GM21529 (cell line): Measurements from ENCODE around the gene LPIN1.
"Not testable (repeated sequence)": the region's sequence is repeated elsewhere in the genome, so short reads cannot be mapped to it uniquely, and the experiment has no call there.

Experiments
- ATAC-seq: cut with Tn5 transposase; IDR thresholded peaks from one replicate; pipeline ENCODE4 v1.9.1; 2021; ENCODE audit not compliant: unreplicated experiment

The LPIN1 gene

GRCh38 chr2:11713815-11714214, 32.6 kb upstream of the LPIN1 start:
- ATAC-seq = no peak

DNA sequence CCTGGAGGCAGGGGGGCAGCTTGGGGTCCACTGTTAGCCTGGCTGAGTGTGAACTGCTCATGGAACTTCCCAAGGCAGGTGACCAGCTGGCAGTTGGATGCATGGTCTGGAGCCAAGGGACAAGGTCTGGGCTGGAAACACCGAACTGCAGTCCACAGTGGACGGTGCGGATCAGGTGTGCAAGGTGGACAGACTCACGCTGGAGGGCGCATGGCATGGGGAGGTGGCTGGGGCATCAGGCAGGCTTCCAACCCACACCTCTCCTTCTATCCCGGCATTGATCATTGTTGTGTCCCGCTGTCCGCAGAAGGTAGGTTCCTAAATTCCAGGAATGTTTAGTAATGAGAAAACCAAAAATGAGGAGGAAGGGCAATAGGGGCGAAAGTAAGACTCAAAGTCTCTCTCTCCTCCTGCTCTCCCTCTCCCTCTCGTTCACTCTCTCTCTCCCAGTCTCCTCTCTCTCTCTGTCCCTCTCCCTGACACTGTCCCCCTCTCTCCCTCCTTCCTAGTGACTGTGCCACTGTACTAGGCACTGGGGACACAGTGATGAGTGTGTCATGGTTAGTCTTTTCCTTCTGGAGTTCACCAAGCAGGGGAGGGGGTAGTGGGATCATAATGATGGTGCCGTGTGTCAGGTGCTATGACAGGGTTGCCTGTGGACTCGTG, 30.3 kb upstream of the LPIN1 start:
- ATAC-seq = no peak

DNA sequence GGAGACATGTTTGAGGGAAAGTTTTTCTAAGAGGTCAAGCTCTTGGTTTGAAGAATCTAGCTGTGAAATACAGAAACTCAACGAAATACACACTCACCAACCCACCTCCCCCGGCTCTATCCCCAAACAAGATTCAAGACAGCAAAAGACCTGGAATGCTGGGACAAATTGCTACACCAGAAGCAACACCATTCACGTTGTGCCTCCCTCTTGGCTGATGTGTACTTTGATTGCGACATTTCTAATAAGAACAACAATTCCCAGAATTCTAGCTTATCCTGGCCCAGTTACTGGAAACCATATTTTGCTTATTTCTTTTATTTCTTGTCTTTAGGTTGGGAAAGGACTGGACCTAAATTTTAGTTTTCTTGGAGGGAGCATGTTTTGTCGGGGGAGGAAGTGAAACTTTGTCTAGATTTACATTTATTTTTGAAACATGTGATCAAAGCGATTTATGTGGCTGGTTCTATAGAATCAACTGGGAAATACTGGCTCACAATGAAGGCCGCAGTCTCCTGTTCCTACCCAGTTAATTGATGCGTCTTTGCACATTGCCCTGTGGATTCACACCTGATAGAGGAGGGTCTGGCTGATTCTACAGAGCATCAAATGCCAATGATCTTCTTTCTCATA, 29.6 kb upstream of the LPIN1 start:
- no peak for ATAC-seq

DNA sequence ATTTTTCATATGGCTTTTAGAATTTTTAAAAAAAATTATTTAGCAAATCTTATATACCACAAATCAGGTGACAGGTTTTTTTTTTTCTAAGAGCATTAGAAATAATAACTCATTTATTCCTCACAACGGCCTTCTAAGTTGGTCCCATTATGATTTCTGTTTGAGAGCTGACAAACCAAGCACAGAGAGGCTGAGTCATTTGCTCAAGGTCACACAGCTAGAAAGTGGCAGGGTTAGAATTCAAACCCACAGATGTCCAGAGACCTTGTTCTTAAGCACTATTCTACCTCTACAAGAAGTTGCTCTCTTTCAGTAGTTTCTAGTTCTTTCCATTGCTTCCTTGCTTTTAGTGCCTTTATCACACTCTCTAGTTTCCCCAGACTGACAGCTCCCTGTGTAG, 28.8 kb upstream of the LPIN1 start:
- no peak for ATAC-seq

GRCh38 chr2:11718606-11719005, 27.8 kb upstream of the LPIN1 start:
- no peak for ATAC-seq

- ATAC-seq = no peak
Measured at GRCh38 chr2:11719230-11719977, 27.0 kb upstream of the LPIN1 start.

GRCh38 chr2:11720752-11721151, 25.7 kb upstream of the LPIN1 start:
- no peak for ATAC-seq

- no peak for ATAC-seq
Measured at GRCh38 chr2:11722292-11723060, 24.0 kb upstream of the LPIN1 start.

GRCh38 chr2:11723061-11723371, 23.4 kb upstream of the LPIN1 start:
- ATAC-seq = no peak

- ATAC-seq = no peak
Measured at GRCh38 chr2:11724151-11724550, 22.3 kb upstream of the LPIN1 start.

DNA sequence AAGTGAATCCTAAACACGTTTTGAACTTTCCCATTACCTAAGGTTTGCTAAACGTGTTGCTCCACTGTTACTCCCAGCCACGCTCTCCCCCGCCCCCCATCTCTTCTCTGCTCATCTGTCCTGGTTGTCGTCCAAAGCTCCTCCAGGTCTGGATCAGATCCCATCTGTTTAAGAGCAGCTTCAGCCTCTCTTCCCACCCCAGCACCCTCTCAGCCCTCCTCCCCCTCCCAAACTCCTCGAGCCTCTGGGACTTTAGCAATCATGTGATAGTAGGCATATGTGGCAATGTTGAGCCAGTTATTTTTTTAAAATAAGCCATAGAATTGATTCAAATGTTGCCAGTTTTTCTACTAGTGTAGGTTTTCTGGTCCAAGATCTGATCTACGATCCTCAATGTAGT, 20.0 kb upstream of the LPIN1 start:
- no peak for ATAC-seq

DNA sequence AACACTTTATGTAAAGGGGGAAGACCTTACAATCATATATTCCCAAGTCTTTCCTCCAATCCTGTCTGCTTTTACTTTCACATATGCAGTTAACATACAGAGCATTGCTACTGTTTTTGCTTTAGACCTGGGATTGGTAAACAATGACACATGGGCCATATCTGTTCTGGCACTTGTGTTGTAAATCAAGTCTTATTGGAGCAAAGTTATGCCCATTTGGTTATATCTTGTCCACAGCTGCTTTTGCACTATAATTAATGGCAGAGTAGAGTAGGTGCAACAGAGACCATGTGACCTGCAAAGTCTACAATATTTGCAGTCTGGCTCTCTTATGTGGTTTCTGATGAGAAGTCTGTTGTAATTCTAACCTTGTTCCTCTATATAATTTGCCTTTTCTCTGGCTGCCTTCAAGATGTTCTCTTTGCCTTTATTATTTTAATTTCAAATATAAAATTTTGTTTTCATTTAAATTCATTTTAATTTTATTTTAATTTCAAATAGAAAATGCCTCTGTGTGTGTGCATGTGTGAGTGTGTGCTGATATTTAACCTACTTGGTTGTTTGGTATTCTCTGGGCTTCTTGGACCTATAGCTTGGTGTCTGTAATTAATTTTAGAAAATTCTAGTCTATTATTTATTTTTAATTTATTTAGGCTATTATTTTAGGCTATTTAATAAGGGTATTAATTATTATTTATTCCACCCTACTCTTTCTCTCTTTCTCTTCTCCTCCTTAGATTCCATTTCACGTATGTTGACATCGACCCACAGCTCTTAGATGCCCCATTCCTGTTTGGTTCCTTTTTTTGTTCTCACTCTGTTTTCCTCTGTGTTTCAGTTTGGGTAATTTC, 16.8 kb upstream of the LPIN1 start:
- ATAC-seq = no peak

DNA sequence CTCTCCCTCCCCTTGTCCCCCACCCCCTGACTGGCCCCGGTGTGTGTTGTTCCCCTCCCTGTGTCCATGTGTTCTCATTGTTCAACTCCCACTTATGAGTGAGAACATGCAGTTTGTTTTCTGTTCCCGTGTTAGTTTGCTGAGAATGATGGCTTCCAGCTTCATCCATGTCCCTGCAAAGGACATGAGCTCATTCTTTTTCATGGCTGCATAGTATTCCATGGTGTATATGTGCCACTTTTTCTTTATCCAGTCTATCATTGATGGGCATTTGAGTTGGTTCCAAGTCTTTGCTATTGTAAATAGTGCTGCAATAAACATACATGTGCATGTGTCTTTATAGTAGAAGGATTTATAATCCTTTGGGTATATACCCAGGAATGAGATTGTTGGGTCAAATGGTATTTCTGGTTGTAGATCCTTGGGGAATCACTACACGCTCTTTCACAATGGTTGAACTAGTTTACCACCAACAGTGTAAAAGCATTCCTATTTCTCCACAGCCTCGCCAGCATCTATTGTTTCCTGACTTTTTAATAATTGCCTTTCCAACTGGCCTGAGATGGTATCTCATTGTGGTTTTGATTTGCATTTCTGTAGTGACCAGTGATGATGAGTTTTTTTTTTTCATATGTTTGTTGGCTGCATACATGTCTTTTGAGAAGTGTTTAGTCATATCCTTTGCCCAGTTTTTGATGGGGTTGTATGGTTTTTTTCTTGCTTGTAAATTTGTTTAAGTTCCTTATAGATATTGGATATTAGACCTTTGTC, 15.0 kb upstream of the LPIN1 start:
- ATAC-seq = not testable (repeated sequence)

- no peak for ATAC-seq
Measured at GRCh38 chr2:11732587-11732986, 13.8 kb upstream of the LPIN1 start.

GRCh38 chr2:11737852-11738251, 8.6 kb upstream of the LPIN1 start:
- ATAC-seq = not testable (repeated sequence)

- ATAC-seq = peak; percentile 76
Measured at GRCh38 chr2:11738589-11739436, 7.6 kb upstream of the LPIN1 start.

- no peak for ATAC-seq
Measured at GRCh38 chr2:11740723-11741122, 5.7 kb upstream of the LPIN1 start.

DNA sequence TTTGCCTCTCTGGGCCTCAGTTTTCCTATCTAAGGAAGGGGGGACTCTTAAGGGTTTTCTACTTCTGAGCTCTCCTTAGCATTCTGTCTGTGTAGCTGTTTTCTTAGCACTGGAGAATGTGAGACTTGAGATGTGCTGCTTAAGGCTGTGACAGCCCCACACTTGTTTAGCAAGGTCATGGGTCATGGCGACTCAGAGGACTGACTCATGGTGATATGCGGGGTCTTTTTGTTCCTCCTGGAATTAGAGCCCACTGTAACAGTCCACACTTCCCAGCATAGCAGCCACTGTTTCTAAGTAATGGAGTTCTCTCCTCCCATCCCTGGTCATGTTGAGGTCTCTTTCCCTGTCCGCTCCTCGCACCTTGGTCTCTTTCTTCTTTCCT, 4.1 kb upstream of the LPIN1 start:
- no peak for ATAC-seq

GRCh38 chr2:11742702-11743357, 3.6 kb upstream of the LPIN1 start:
- ATAC-seq = no peak
